Skin of body (tissue), 1 donor: ENCODE data around the gene PAK1. TPM values are rescaled to one million over a fixed set of nuclear protein-coding genes. Genes with fewer than 3 reads are reported as not detected.

Source experiments
- total RNA-seq: library from RNA; depleted of rRNA; stranded (reverse); fragments of >200 nt; gene quantifications from one replicate; pipeline ENCODE4 v1.2.3, GENCODE V29; 2014

Gene PAK1
- total RNA-seq, 1 donor from 2014 or later = 35.2 TPM

Other genes starting within 250 kb of the PAK1 start
- gene GDPD4, start 172.4 kb downstream of the PAK1 start, total RNA-seq = 0.39 TPM
- gene AQP11, start 115.9 kb upstream of the PAK1 start, total RNA-seq = 1.1 TPM
- 128 TPM for gene CLNS1A, start 163.7 kb upstream of the PAK1 start, total RNA-seq